Astrocyte of the spinal cord (primary cell): Measurements from ENCODE around the gene TMEM138.

Experiments used
- DNase-seq: peaks from one replicate; pipeline ENCODE4 v3.0.0; 2011; ENCODE audit warnings: low read depth, low spot score
- H3K4me3 ChIP-seq: 2 replicates; pipeline ENCODE4 v1.5.1; 2011; ENCODE audit warnings: low read depth, mild to moderate bottlenecking, low read length, moderate library complexity
- CTCF ChIP-seq: IDR thresholded peaks from 2 replicates; pipeline ENCODE4 v1.5.1; 2012; ENCODE audit warnings: low read depth, mild to moderate bottlenecking, low read length, inconsistent platforms
- in situ Hi-C: cut with HindIII; loops from 2 replicates; pipeline ENCODE4 v1.10.0; 2017; ENCODE audit warnings: low sequenced_read_pairs

TMEM138 gene

GRCh38 chr11:61414547-61414946 is 52.4 kb downstream of the TMEM138 start:
- DNase-seq, result no peak
- TF ChIP-seq CTCF, result no peak
- in situ Hi-C loops, result no loop called here
- H3K4me3 ChIP-seq, result no peak overlapping the region

GRCh38 chr11:61415381-61415780 is 53.2 kb downstream of the TMEM138 start:
- no peak overlapping the region for H3K4me3 ChIP-seq
- in situ Hi-C loops, result no loop called here
- TF ChIP-seq CTCF, result no peak
- no peak for DNase-seq

- in situ Hi-C loops, result no loop called here
- DNase-seq, result no peak
Observed at GRCh38 chr11:61416941-61417340, 54.8 kb downstream of the TMEM138 start.

GRCh38 chr11:61417670-61418069 is 55.5 kb downstream of the TMEM138 start:
- in situ Hi-C loops, result no loop called here
- no peak for TF ChIP-seq CTCF
- no peak for DNase-seq
- H3K4me3 ChIP-seq, result no peak overlapping the region

More at GRCh38 chr11:61416941-61417340, 54.8 kb downstream of the TMEM138 start:
- no peak for TF ChIP-seq CTCF
- no peak overlapping the region for H3K4me3 ChIP-seq

- no peak for TF ChIP-seq CTCF
- in situ Hi-C loops, result no loop called here
- no peak overlapping the region for H3K4me3 ChIP-seq
- no peak for DNase-seq
Observed at GRCh38 chr11:61418136-61418535, 56.0 kb downstream of the TMEM138 start.
